ENCODE results near the gene RAB31.
A peak's percentile ranks its signal among the peaks of the same experiment; 100 is the strongest.
"Not testable (repeated sequence)": the region's sequence is repeated elsewhere in the genome, so short reads cannot be mapped to it uniquely, and the experiment has no call there.

The RAB31 gene

GRCh38 chr18:9708057-9708433 lies at the start of gene RAB31:
Gene RAB31 (plus strand): TSS chr18:9708301. CDS start chr18:9708406, 105 bp downstream.
- Histone ChIP-seq H3K36me3 (ENCODE audit: control insufficient read depth in 5 of 5, insufficient read depth in 5 of 5, low read length in 5 of 5) (no peaks in the 10 kb centered on the region), H3K9ac (ENCODE audit: low read length in 5 of 5) (peak within 1 kb of the TSS; percentile 38 to 83 (median 77)), H3K4me1 (ENCODE audit: control insufficient read depth in 5 of 5, insufficient read depth in 5 of 5, low read length in 5 of 5) (peaks cover 0 to 57% (median 25%) of the 10 kb centered on the region in 5 donors), H3K9me3 (ENCODE audit: control insufficient read depth in 5 of 5, low read length in 5 of 5) (no peaks in the 10 kb centered on the region), H3K27me3 (ENCODE audit: control insufficient read depth in 5 of 5, insufficient read depth in 4 of 5, low read length in 5 of 5) (no peaks in the 10 kb centered on the region), H3K27ac (ENCODE audit: low read depth, low read length) (peak within 1 kb of the TSS; percentile 92), H3K4me3 (ENCODE audit: low read depth in 1 of 5, low read length in 5 of 5) (peak within 1 kb of the TSS; percentile 72 to 84 (median 77))

DNA sequence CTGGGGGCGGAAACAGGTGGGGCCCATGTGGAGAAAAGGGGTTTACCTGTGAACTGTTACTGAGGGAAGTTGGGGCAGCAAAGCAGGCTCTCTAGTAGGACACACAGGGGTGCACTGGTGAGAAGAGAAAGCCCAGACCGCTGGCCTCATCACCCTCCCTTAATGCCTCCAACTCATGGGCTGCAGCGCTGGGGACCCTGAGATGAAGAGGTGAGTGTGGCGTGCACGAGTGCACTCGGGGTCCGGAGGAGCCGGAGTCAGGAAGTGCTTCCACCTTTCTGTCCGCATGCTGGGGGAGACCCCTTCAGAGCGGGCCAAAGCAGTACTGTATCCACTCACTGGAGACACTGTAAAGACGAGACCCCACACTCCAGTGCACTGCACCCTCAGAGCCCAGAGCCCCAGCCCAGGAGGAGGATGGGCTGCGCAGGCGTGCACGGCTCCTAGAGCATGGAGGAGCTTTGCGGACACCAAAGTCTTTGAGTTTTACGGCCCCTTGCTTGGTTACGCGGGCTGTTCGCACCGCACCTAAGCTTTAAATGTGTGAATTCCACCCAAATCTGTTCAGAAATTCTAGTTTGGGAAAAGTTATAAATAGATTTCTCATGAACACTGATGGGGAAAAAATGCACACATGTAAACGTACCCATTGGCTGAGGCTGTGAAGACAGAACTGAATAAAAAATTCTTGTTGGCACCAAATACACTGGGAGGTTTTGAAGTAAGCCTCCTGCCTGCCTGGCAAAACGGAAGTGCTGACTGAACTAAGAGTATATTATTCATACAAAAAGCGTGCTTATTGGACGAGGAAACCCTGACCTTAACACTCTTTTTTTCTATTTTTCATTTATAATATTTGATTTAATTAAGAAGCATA lies 48.4 kb upstream of the RAB31 start:
- Histone ChIP-seq H3K4me3 (ENCODE audit: low read depth in 1 of 5, low read length in 5 of 5) (no peak overlapping the region), H3K4me1 (ENCODE audit: control insufficient read depth in 5 of 5, insufficient read depth in 5 of 5, low read length in 5 of 5) (no peaks in the 10 kb centered on the region), H3K36me3 (ENCODE audit: control insufficient read depth in 5 of 5, insufficient read depth in 5 of 5, low read length in 5 of 5) (no peaks in the 10 kb centered on the region), H3K27me3 (ENCODE audit: control insufficient read depth in 5 of 5, insufficient read depth in 4 of 5, low read length in 5 of 5) (no peaks in the 10 kb centered on the region), H3K9ac (ENCODE audit: low read length in 5 of 5) (no peak overlapping the region), H3K27ac (ENCODE audit: low read depth, low read length) (no peak overlapping the region), H3K9me3 (ENCODE audit: control insufficient read depth in 5 of 5, low read length in 5 of 5) (no peaks in the 10 kb centered on the region)

GRCh38 chr18:9661564-9661963 lies 46.5 kb upstream of the RAB31 start:
- Histone ChIP-seq H3K27me3 (ENCODE audit: control insufficient read depth in 5 of 5, insufficient read depth in 4 of 5, low read length in 5 of 5) (no peaks in the 10 kb centered on the region), H3K9ac (ENCODE audit: low read length in 5 of 5) (no peak overlapping the region), H3K4me1 (ENCODE audit: control insufficient read depth in 5 of 5, insufficient read depth in 5 of 5, low read length in 5 of 5) (no peaks in the 10 kb centered on the region), H3K27ac (ENCODE audit: low read depth, low read length) (no peak overlapping the region), H3K9me3 (ENCODE audit: control insufficient read depth in 5 of 5, low read length in 5 of 5) (no peaks in the 10 kb centered on the region), H3K4me3 (ENCODE audit: low read depth in 1 of 5, low read length in 5 of 5) (no peak overlapping the region), H3K36me3 (ENCODE audit: control insufficient read depth in 5 of 5, insufficient read depth in 5 of 5, low read length in 5 of 5) (no peaks in the 10 kb centered on the region)

DNA sequence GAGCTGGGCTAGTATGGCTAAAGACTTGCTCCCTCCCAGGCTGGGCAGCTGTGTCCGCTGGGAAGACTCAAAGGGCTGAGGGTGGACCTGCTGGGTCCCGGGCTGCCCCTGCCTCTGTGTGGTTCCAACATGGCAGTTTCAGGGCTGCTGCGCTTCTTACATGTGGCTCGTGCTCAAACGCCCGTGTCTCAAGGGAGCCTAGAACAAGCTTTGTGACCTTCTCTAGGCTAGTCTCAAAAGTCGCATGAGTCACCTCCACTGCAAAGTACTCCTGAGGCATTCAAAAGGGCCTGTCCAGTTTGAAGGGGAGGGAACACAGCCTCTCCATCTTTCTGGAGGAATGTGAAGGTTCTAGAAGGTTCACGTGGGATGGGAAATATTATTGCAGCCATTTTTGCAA lies 44.7 kb upstream of the RAB31 start:
- Histone ChIP-seq H3K36me3 (ENCODE audit: control insufficient read depth in 5 of 5, insufficient read depth in 5 of 5, low read length in 5 of 5) (no peaks in the 10 kb centered on the region), H3K4me1 (ENCODE audit: control insufficient read depth in 5 of 5, insufficient read depth in 5 of 5, low read length in 5 of 5) (no peaks in the 10 kb centered on the region), H3K9ac (ENCODE audit: low read length in 5 of 5) (no peak overlapping the region), H3K9me3 (ENCODE audit: control insufficient read depth in 5 of 5, low read length in 5 of 5) (no peaks in the 10 kb centered on the region), H3K4me3 (ENCODE audit: low read depth in 1 of 5, low read length in 5 of 5) (no peak overlapping the region), H3K27ac (ENCODE audit: low read depth, low read length) (no peak overlapping the region), H3K27me3 (ENCODE audit: control insufficient read depth in 5 of 5, insufficient read depth in 4 of 5, low read length in 5 of 5) (no peaks in the 10 kb centered on the region)

DNA sequence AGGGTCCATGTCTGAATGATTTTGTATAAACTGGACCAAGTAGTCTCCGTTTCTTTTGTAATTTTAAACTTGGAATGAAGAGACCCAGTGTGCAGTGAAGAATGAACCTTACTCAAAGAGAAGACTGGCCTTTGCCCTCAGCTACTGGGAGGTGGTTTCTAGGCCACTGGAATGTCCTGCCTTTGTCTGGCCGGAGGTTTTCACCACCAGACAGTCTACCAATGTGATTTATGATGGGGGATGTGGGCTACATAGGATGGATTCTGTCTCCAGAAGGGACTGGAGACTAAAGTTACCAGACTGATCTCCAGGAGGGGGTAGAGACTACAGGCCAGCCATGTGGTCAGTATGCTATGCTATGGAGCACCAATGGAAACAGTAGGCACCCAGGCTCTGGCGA lies 42.8 kb upstream of the RAB31 start:
- no peak overlapping the region for H3K9ac ChIP-seq (ENCODE audit: low read length in 5 of 5)
- H3K27me3 ChIP-seq (ENCODE audit: control insufficient read depth in 5 of 5, insufficient read depth in 4 of 5, low read length in 5 of 5), result no peaks in the 10 kb centered on the region
- H3K36me3 ChIP-seq (ENCODE audit: control insufficient read depth in 5 of 5, insufficient read depth in 5 of 5, low read length in 5 of 5), result no peaks in the 10 kb centered on the region
- no peak overlapping the region for H3K4me3 ChIP-seq (ENCODE audit: low read depth in 1 of 5, low read length in 5 of 5)
- no peaks in the 10 kb centered on the region for H3K4me1 ChIP-seq (ENCODE audit: control insufficient read depth in 5 of 5, insufficient read depth in 5 of 5, low read length in 5 of 5)
- H3K27ac ChIP-seq (ENCODE audit: low read depth, low read length), result no peak overlapping the region
- H3K9me3 ChIP-seq (ENCODE audit: control insufficient read depth in 5 of 5, low read length in 5 of 5), result no peaks in the 10 kb centered on the region

DNA sequence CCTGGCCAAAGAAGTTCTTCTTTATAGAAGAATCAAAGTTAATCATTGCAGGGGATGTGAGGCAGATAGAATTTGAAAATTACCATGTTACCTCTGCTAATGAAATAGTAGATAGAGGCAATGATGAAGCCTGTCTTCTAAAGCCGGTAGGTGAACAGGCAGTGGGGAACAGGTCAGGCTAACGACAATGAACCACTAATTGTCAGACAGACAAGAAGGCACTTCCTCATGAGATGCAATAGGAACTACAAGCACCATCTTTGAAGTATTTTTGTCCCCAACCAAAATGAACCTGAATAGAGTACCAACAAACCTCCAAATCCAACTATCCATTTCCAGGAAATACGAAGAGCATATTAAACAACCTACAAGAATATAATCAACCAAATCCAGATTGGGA lies 41.6 kb upstream of the RAB31 start:
- no peak overlapping the region for H3K9ac ChIP-seq (ENCODE audit: low read length in 5 of 5)
- H3K27me3 ChIP-seq (ENCODE audit: control insufficient read depth in 5 of 5, insufficient read depth in 4 of 5, low read length in 5 of 5), result no peaks in the 10 kb centered on the region
- H3K4me3 ChIP-seq (ENCODE audit: low read depth in 1 of 5, low read length in 5 of 5), result no peak overlapping the region
- no peak overlapping the region for H3K27ac ChIP-seq (ENCODE audit: low read depth, low read length)
- no peaks in the 10 kb centered on the region for H3K9me3 ChIP-seq (ENCODE audit: control insufficient read depth in 5 of 5, low read length in 5 of 5)
- no peaks in the 10 kb centered on the region for H3K36me3 ChIP-seq (ENCODE audit: control insufficient read depth in 5 of 5, insufficient read depth in 5 of 5, low read length in 5 of 5)
- H3K4me1 ChIP-seq (ENCODE audit: control insufficient read depth in 5 of 5, insufficient read depth in 5 of 5, low read length in 5 of 5), result no peaks in the 10 kb centered on the region

- Histone ChIP-seq H3K27ac (ENCODE audit: low read depth, low read length) (no peak overlapping the region), H3K4me3 (ENCODE audit: low read depth in 1 of 5, low read length in 5 of 5) (no peak overlapping the region), H3K9me3 (ENCODE audit: control insufficient read depth in 5 of 5, low read length in 5 of 5) (no peaks in the 10 kb centered on the region), H3K27me3 (ENCODE audit: control insufficient read depth in 5 of 5, insufficient read depth in 4 of 5, low read length in 5 of 5) (no peaks in the 10 kb centered on the region), H3K36me3 (ENCODE audit: control insufficient read depth in 5 of 5, insufficient read depth in 5 of 5, low read length in 5 of 5) (no peaks in the 10 kb centered on the region), H3K9ac (ENCODE audit: low read length in 5 of 5) (no peak overlapping the region), H3K4me1 (ENCODE audit: control insufficient read depth in 5 of 5, insufficient read depth in 5 of 5, low read length in 5 of 5) (peaks cover 0 to 4% (median 0%) of the 10 kb centered on the region in 5 donors)
Observed at GRCh38 chr18:9669016-9669415, 39.1 kb upstream of the RAB31 start.

DNA sequence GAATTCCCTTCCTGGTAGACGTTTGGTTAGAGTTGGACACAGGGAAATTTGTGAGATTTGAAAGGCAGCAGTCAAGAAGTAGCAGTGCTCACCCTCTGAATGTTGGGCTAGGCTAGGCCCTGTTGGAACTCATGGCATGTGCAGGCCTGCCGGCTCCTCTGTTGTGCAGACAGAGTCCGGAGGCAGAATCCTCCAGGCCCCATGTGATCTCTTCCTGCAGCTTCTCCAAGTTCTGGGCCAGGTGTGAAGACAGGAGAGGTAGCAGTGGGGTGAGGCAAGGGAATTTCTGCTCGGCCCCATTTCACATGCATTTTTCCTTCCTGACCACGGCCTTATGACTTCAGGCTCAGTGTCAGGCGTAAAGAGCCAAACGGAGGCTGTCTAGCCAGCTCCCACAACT lies 36.9 kb upstream of the RAB31 start:
- Histone ChIP-seq H3K4me3 (ENCODE audit: low read depth in 1 of 5, low read length in 5 of 5) (no peak overlapping the region), H3K36me3 (ENCODE audit: control insufficient read depth in 5 of 5, insufficient read depth in 5 of 5, low read length in 5 of 5) (no peaks in the 10 kb centered on the region), H3K27ac (ENCODE audit: low read depth, low read length) (no peak overlapping the region), H3K27me3 (ENCODE audit: control insufficient read depth in 5 of 5, insufficient read depth in 4 of 5, low read length in 5 of 5) (no peaks in the 10 kb centered on the region), H3K4me1 (ENCODE audit: control insufficient read depth in 5 of 5, insufficient read depth in 5 of 5, low read length in 5 of 5) (peaks cover 0 to 4% (median 0%) of the 10 kb centered on the region in 5 donors), H3K9ac (ENCODE audit: low read length in 5 of 5) (no peak overlapping the region), H3K9me3 (ENCODE audit: control insufficient read depth in 5 of 5, low read length in 5 of 5) (no peaks in the 10 kb centered on the region)

GRCh38 chr18:9673296-9674251 lies 34.5 kb upstream of the RAB31 start:
- no peak overlapping the region for H3K9ac ChIP-seq (ENCODE audit: low read length in 5 of 5)
- H3K27me3 ChIP-seq (ENCODE audit: control insufficient read depth in 5 of 5, insufficient read depth in 4 of 5, low read length in 5 of 5), result no peaks in the 10 kb centered on the region
- peaks cover 0 to 4% (median 0%) of the 10 kb centered on the region in 5 donors for H3K4me1 ChIP-seq (ENCODE audit: control insufficient read depth in 5 of 5, insufficient read depth in 5 of 5, low read length in 5 of 5)
- H3K4me3 ChIP-seq (ENCODE audit: low read depth in 1 of 5, low read length in 5 of 5), result no peak overlapping the region
- H3K27ac ChIP-seq (ENCODE audit: low read depth, low read length), result no peak overlapping the region
- H3K36me3 ChIP-seq (ENCODE audit: control insufficient read depth in 5 of 5, insufficient read depth in 5 of 5, low read length in 5 of 5), result no peaks in the 10 kb centered on the region
- peaks cover 0 to 3% (median 0%) of the 10 kb centered on the region in 5 donors for H3K9me3 ChIP-seq (ENCODE audit: control insufficient read depth in 5 of 5, low read length in 5 of 5)

GRCh38 chr18:9678216-9678615 lies 29.9 kb upstream of the RAB31 start:
- not testable (repeated sequence) for H3K9me3 ChIP-seq (ENCODE audit: control insufficient read depth in 5 of 5, low read length in 5 of 5); H3K27ac ChIP-seq (ENCODE audit: low read depth, low read length); H3K9ac ChIP-seq (ENCODE audit: low read length in 5 of 5); H3K4me3 ChIP-seq (ENCODE audit: low read depth in 1 of 5, low read length in 5 of 5); H3K27me3 ChIP-seq (ENCODE audit: control insufficient read depth in 5 of 5, insufficient read depth in 4 of 5, low read length in 5 of 5); H3K4me1 ChIP-seq (ENCODE audit: control insufficient read depth in 5 of 5, insufficient read depth in 5 of 5, low read length in 5 of 5); H3K36me3 ChIP-seq (ENCODE audit: control insufficient read depth in 5 of 5, insufficient read depth in 5 of 5, low read length in 5 of 5)

Data from subcutaneous abdominal adipose tissue (tissue), 5 donors.